Measurements from ENCODE around the gene EPN2.

The EPN2 gene

DNA sequence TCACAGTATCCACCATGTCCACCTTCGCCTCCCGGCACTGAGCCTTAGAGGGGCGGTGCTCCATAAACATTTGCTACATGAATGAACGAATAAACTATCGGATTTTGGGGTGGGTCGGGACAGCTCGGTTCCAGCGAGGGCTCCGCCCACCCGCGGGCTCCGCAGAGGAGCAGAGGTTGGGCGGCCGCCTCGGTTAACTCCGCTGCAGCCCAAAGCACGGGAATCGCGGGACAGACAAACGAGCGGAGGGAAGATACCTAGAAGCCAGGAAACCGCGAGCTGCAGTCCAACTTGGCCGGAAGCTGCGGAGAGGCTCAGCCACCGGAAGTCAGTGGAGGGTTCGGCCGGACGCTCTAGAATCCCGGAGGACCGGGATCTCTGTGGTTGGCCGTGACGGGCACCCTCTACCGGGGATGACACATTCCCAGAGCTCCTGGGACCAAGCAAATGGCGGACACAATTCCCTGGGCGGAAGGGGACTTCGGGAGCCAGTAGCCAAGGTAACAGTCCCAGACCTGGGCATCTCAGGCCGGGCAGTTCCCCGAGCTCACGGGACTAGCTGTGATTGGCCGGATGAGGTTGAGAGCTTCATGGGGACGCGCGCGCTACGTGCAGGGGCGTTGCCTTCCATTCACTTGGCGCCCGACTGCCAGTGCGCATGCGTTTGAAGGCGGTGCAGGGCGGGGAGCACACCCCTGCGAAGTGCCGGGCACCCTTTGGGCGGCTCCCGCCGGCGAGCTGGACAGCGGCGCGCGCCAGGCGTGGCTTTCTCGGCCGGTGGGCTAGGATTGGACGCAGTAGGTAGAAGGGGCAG is 140.6 kb downstream of the EPN2 start:
- peak; percentile 94 for DNase-seq (ENCODE audit: low read depth)
- peak overlapping the region; percentile 71 for H3K4me3 ChIP-seq (ENCODE audit: low read depth, low read length)
- TF ChIP-seq, protein P1, sequence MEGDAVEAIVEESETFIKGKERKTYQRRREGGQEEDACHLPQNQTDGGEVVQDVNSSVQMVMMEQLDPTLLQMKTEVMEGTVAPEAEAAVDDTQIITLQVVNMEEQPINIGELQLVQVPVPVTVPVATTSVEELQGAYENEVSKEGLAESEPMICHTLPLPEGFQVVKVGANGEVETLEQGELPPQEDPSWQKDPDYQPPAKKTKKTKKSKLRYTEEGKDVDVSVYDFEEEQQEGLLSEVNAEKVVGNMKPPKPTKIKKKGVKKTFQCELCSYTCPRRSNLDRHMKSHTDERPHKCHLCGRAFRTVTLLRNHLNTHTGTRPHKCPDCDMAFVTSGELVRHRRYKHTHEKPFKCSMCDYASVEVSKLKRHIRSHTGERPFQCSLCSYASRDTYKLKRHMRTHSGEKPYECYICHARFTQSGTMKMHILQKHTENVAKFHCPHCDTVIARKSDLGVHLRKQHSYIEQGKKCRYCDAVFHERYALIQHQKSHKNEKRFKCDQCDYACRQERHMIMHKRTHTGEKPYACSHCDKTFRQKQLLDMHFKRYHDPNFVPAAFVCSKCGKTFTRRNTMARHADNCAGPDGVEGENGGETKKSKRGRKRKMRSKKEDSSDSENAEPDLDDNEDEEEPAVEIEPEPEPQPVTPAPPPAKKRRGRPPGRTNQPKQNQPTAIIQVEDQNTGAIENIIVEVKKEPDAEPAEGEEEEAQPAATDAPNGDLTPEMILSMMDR (IDR thresholded peaks at IDR 0.05; ENCODE audit: low read depth, low read length, missing control alignments) = no peak

DNA sequence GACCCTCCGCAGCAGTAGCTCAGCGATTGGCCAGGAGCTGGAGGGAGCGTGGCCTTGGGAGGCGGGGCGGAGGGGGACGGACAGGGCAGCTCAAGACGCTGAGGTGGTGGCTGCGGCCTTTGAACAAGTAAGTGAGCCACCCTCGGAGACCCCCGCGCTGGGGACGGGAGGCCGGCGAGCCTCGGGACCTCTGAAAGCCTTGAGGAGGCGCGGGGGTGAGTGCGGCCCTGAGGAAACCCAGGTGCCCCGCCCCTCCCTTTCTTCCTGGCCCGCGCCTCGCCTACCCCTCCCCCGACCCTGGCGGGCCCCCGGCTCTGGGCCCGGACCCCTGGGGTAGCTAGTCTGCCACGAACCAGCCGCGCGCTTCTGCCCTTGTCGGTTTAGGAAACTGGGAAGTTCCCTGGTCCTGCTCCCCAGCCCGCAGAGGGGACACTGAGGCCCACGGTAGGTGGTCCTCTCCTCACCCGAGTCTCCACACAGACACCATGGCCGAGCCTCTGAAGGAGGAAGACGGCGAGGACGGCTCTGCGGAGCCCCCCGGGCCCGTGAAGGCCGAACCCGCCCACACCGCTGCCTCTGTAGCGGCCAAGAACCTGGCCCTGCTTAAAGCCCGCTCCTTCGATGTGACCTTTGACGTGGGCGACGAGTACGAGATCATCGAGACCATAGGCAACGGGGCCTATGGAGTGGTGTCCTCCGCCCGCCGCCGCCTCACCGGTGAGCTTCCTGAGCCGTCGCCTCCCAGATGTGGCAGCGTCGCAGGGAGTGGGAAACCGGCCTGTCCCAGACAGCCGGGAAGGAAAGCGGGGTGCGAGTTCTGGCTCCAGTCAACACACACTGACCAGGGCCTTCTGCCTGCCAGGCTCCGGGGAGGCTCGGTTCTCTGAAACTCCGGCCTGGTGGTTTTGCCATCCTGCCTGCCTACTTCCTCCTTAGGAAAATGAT is 141.5 kb downstream of the EPN2 start, which contains the start of gene MAPK7:
Gene MAPK7, plus strand, starts transcription at position 83 of the 945 bp plus-strand sequence. Its CDS starts 403 bp downstream, at position 486.
- TF ChIP-seq, protein P1 (IDR thresholded peaks at IDR 0.05; ENCODE audit: low read depth, low read length, missing control alignments) = no peak
- no peak for DNase-seq (ENCODE audit: low read depth)
- H3K4me3 ChIP-seq (ENCODE audit: low read depth, low read length) = peak within 1 kb of the TSS; percentile 71

DNA sequence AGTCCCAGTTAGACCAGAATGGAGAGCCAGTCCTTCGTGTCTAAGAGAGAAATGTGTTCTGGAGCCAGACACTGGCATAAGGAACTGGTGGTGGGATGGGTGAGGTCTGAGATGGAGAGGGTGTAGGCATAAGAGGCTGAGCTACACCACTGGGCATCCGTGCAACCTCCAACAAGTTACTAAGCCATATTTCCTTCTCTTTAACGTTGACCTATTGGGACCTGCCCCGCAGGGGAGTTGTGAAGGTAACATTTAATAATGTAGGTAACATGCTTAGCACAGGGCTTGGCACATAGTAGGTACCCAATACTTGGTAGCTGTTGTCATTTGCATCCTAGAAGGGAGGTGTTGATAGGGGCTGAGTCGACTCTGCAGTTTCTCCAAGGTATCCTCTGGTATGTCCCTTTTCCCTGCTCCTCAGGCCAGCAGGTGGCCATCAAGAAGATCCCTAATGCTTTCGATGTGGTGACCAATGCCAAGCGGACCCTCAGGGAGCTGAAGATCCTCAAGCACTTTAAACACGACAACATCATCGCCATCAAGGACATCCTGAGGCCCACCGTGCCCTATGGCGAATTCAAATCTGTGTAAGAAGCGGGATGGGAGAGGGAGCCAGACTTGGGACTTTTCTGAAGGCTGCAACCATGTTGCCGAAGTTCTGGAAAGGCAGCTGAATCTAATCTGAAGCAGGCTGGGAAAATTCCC is 142.3 kb downstream of the EPN2 start:
- TF ChIP-seq, protein P1 (IDR thresholded peaks at IDR 0.05; ENCODE audit: low read depth, low read length, missing control alignments) = no peak
- peak overlapping the region; percentile 71 for H3K4me3 ChIP-seq (ENCODE audit: low read depth, low read length)
- DNase-seq (ENCODE audit: low read depth) = no peak

DNA sequence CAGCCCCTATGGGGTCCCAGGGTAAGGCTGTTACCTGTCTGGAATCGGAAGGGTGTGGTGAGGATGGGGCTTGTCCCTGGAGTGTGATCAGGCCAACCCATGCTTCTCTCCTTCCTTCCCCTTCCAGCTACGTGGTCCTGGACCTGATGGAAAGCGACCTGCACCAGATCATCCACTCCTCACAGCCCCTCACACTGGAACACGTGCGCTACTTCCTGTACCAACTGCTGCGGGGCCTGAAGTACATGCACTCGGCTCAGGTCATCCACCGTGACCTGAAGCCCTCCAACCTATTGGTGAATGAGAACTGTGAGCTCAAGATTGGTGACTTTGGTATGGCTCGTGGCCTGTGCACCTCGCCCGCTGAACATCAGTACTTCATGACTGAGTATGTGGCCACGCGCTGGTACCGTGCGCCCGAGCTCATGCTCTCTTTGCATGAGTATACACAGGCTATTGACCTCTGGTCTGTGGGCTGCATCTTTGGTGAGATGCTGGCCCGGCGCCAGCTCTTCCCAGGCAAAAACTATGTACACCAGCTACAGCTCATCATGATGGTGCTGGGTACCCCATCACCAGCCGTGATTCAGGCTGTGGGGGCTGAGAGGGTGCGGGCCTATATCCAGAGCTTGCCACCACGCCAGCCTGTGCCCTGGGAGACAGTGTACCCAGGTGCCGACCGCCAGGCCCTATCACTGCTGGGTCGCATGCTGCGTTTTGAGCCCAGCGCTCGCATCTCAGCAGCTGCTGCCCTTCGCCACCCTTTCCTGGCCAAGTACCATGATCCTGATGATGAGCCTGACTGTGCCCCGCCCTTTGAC is 143.5 kb downstream of the EPN2 start:
- no peak overlapping the region for H3K4me3 ChIP-seq (ENCODE audit: low read depth, low read length)
- TF ChIP-seq, protein P1 (IDR thresholded peaks at IDR 0.05; ENCODE audit: low read depth, low read length, missing control alignments) = no peak
- no peak for DNase-seq (ENCODE audit: low read depth)

DNA sequence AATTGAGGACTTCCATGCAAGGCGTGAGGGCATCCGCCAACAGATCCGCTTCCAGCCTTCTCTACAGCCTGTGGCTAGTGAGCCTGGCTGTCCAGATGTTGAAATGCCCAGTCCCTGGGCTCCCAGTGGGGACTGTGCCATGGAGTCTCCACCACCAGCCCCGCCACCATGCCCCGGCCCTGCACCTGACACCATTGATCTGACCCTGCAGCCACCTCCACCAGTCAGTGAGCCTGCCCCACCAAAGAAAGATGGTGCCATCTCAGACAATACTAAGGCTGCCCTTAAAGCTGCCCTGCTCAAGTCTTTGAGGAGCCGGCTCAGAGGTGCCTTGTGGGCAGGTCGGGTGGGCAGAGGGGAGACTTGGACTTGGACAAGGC is 144.2 kb downstream of the EPN2 start:
- no peak overlapping the region for H3K4me3 ChIP-seq (ENCODE audit: low read depth, low read length)
- TF ChIP-seq, protein P1 (IDR thresholded peaks at IDR 0.05; ENCODE audit: low read depth, low read length, missing control alignments) = no peak
- DNase-seq (ENCODE audit: low read depth) = no peak

All from GM12864 (cell line).